Measurements from ENCODE around the gene ADPRS.

The ADPRS gene, protein sequence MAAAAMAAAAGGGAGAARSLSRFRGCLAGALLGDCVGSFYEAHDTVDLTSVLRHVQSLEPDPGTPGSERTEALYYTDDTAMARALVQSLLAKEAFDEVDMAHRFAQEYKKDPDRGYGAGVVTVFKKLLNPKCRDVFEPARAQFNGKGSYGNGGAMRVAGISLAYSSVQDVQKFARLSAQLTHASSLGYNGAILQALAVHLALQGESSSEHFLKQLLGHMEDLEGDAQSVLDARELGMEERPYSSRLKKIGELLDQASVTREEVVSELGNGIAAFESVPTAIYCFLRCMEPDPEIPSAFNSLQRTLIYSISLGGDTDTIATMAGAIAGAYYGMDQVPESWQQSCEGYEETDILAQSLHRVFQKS

DNA sequence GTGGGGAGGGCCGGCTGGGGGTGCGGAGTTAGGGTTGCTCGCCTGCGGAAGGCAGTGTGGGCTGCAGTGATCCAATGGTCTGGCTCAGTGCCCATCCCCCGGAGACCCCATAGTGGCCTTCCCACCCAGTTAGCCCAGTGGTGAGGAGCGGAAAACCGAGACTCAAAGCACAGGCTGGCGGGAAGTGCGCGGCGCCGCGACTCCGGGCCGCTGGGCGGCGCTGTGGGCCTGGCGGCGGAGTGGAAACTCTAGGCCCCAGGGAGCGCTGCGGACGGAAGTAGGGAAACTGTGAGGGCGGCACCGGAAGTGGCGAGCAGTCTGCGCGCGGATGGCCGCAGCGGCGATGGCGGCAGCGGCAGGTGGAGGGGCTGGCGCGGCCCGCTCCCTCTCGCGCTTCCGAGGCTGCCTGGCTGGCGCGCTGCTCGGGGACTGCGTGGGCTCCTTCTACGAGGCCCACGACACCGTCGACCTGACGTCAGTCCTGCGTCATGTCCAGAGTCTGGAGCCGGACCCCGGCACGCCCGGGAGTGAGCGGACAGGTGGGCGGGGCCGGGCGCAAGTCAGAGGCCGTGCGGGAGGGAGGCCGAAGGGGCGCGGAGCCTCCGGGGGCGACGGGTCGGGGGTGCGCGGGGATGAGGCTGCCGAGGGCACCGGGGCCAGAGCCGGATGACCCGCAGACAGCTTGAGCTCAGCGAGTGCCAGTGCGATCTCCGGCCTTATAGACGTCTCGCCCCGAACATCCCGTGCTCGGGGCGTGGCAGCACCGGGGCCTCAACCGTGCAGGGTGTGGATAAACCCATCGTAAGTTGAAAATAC lies at the start of gene ADPRS:
ADPRS (plus strand) TSS at position 316 of the 816 bp plus-strand sequence; CDS start at position 329, 13 bp downstream.
- peak within 1 kb of the TSS; percentile 95 for H3K4me3 ChIP-seq (ENCODE audit: low read depth, low read length)
- H3K4me1 ChIP-seq (ENCODE audit: control insufficient read depth, insufficient read depth, low read length), result no peaks in the 10 kb centered on the region
- H3K9me3 ChIP-seq (ENCODE audit: control insufficient read depth, insufficient read depth, low read length), result no peaks in the 10 kb centered on the region
- H3K36me3 ChIP-seq (ENCODE audit: control insufficient read depth, insufficient read depth, low read length), result peaks cover 21% of the 10 kb centered on the region
- H3K27me3 ChIP-seq (ENCODE audit: control insufficient read depth, insufficient read depth, low read length), result peaks cover 6% of the 10 kb centered on the region
- peak within 1 kb of the TSS; percentile 66 for H3K9ac ChIP-seq (ENCODE audit: low read depth, low read length)

GRCh38 chr1:36040238-36040637 lies 48.5 kb upstream of the ADPRS start:
- Histone ChIP-seq H3K36me3 (ENCODE audit: control insufficient read depth, insufficient read depth, low read length) (no peaks in the 10 kb centered on the region), H3K4me1 (ENCODE audit: control insufficient read depth, insufficient read depth, low read length) (no peaks in the 10 kb centered on the region), H3K27me3 (ENCODE audit: control insufficient read depth, insufficient read depth, low read length) (no peaks in the 10 kb centered on the region), H3K4me3 (ENCODE audit: low read depth, low read length) (no peak overlapping the region), H3K9me3 (ENCODE audit: control insufficient read depth, insufficient read depth, low read length) (no peaks in the 10 kb centered on the region), H3K9ac (ENCODE audit: low read depth, low read length) (no peak overlapping the region)

GRCh38 chr1:36051821-36052220 lies 36.9 kb upstream of the ADPRS start:
- no peak overlapping the region for H3K4me3 ChIP-seq (ENCODE audit: low read depth, low read length)
- H3K9ac ChIP-seq (ENCODE audit: low read depth, low read length), result no peak overlapping the region
- no peaks in the 10 kb centered on the region for H3K27me3 ChIP-seq (ENCODE audit: control insufficient read depth, insufficient read depth, low read length)
- H3K4me1 ChIP-seq (ENCODE audit: control insufficient read depth, insufficient read depth, low read length), result no peaks in the 10 kb centered on the region
- no peaks in the 10 kb centered on the region for H3K9me3 ChIP-seq (ENCODE audit: control insufficient read depth, insufficient read depth, low read length)
- no peaks in the 10 kb centered on the region for H3K36me3 ChIP-seq (ENCODE audit: control insufficient read depth, insufficient read depth, low read length)

GRCh38 chr1:36053978-36054377 lies 34.7 kb upstream of the ADPRS start:
- no peaks in the 10 kb centered on the region for H3K9me3 ChIP-seq (ENCODE audit: control insufficient read depth, insufficient read depth, low read length)
- H3K27me3 ChIP-seq (ENCODE audit: control insufficient read depth, insufficient read depth, low read length), result no peaks in the 10 kb centered on the region
- no peak overlapping the region for H3K9ac ChIP-seq (ENCODE audit: low read depth, low read length)
- no peaks in the 10 kb centered on the region for H3K4me1 ChIP-seq (ENCODE audit: control insufficient read depth, insufficient read depth, low read length)
- H3K4me3 ChIP-seq (ENCODE audit: low read depth, low read length), result no peak overlapping the region
- no peaks in the 10 kb centered on the region for H3K36me3 ChIP-seq (ENCODE audit: control insufficient read depth, insufficient read depth, low read length)

DNA sequence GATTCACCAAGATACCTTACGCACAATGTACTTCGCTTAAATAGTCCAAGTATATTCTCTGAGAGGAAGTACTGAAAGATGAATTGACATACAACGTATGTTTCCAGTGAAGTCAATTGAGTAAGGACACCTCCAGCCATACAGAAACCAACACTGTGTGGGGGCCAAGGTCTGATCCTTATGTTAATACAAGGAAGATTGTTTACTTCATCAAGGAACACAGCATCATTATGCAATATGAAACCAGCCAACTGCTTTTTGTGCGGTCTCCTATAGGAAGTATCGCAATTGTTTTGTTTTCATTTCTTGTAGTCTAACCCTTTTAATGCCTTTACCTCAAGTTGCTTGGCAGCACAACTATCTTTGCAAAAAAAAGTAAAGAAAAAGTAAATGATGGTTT lies 33.0 kb upstream of the ADPRS start:
- Histone ChIP-seq H3K4me3 (ENCODE audit: low read depth, low read length) (no peak overlapping the region), H3K9me3 (ENCODE audit: control insufficient read depth, insufficient read depth, low read length) (no peaks in the 10 kb centered on the region), H3K36me3 (ENCODE audit: control insufficient read depth, insufficient read depth, low read length) (no peaks in the 10 kb centered on the region), H3K27me3 (ENCODE audit: control insufficient read depth, insufficient read depth, low read length) (no peaks in the 10 kb centered on the region), H3K4me1 (ENCODE audit: control insufficient read depth, insufficient read depth, low read length) (no peaks in the 10 kb centered on the region), H3K9ac (ENCODE audit: low read depth, low read length) (no peak overlapping the region)

DNA sequence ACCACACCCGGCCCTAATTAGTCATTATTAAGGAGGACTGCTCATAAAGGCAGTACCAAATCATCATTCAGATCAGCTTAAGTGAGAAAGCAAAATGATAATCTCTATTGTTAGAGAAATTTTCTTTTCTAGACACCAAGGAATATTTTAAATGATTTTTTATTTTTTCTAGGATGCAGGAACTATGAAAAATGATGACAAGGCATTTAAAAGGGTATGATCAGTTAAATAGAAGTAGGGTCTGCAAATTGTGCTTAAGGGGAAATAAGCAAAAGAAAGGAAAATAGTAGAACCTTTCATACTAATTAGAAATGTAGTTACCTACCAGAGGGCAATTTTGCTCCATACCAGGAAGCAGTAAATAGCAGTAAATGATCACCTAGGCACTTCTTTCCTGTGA lies 26.4 kb upstream of the ADPRS start:
- H3K4me3 ChIP-seq (ENCODE audit: low read depth, low read length), result no peak overlapping the region
- no peaks in the 10 kb centered on the region for H3K4me1 ChIP-seq (ENCODE audit: control insufficient read depth, insufficient read depth, low read length)
- H3K9ac ChIP-seq (ENCODE audit: low read depth, low read length), result no peak overlapping the region
- H3K36me3 ChIP-seq (ENCODE audit: control insufficient read depth, insufficient read depth, low read length), result no peaks in the 10 kb centered on the region
- H3K9me3 ChIP-seq (ENCODE audit: control insufficient read depth, insufficient read depth, low read length), result no peaks in the 10 kb centered on the region
- H3K27me3 ChIP-seq (ENCODE audit: control insufficient read depth, insufficient read depth, low read length), result no peaks in the 10 kb centered on the region

GRCh38 chr1:36067871-36068270 lies 20.8 kb upstream of the ADPRS start:
- Histone ChIP-seq H3K4me3 (ENCODE audit: low read depth, low read length) (no peak overlapping the region), H3K4me1 (ENCODE audit: control insufficient read depth, insufficient read depth, low read length) (no peaks in the 10 kb centered on the region), H3K9me3 (ENCODE audit: control insufficient read depth, insufficient read depth, low read length) (no peaks in the 10 kb centered on the region), H3K36me3 (ENCODE audit: control insufficient read depth, insufficient read depth, low read length) (no peaks in the 10 kb centered on the region), H3K27me3 (ENCODE audit: control insufficient read depth, insufficient read depth, low read length) (no peaks in the 10 kb centered on the region), H3K9ac (ENCODE audit: low read depth, low read length) (no peak overlapping the region)

DNA sequence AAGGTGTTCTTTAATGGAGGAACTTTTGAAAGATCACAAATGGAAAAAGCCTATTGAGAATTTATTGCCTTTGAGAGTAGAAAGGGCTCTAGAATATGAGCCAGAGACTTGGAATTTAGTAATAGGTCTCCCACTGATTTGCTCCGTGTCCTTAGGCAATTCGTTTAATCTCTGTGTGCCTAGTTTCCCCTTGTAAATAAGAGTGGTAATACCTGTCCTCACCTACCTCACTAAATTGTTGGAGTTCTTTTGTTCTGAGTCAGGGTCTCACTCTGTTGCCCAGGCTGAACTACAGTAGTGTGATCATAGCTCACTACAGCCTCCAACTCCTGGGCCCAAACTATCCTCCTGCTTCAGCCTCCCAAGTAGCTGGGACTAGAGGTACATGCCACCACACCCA lies 19.8 kb upstream of the ADPRS start:
- Histone ChIP-seq H3K36me3 (ENCODE audit: control insufficient read depth, insufficient read depth, low read length) (no peaks in the 10 kb centered on the region), H3K4me1 (ENCODE audit: control insufficient read depth, insufficient read depth, low read length) (no peaks in the 10 kb centered on the region), H3K9ac (ENCODE audit: low read depth, low read length) (no peak overlapping the region), H3K9me3 (ENCODE audit: control insufficient read depth, insufficient read depth, low read length) (no peaks in the 10 kb centered on the region), H3K27me3 (ENCODE audit: control insufficient read depth, insufficient read depth, low read length) (no peaks in the 10 kb centered on the region), H3K4me3 (ENCODE audit: low read depth, low read length) (no peak overlapping the region)

DNA sequence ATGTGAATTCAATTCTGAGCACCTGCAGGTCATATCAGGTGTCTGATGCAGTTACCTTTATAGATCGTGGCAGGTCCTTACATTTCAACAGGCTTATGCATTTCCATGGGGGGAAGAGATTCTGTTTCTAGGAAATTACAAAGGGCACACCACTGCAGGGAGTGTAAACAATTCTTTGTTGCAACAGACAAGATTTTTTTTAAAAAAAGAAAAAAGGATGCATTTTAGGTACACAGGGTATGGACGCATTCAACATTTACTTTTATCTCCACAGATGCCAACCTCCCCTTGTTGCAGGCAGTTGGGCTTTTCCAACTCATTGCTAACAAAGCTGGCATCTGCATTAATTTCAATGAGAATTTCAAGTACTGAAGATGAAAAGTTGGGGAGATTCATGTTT lies 18.3 kb upstream of the ADPRS start:
- H3K9ac ChIP-seq (ENCODE audit: low read depth, low read length), result no peak overlapping the region
- H3K27me3 ChIP-seq (ENCODE audit: control insufficient read depth, insufficient read depth, low read length), result no peaks in the 10 kb centered on the region
- no peaks in the 10 kb centered on the region for H3K36me3 ChIP-seq (ENCODE audit: control insufficient read depth, insufficient read depth, low read length)
- H3K4me1 ChIP-seq (ENCODE audit: control insufficient read depth, insufficient read depth, low read length), result no peaks in the 10 kb centered on the region
- no peaks in the 10 kb centered on the region for H3K9me3 ChIP-seq (ENCODE audit: control insufficient read depth, insufficient read depth, low read length)
- H3K4me3 ChIP-seq (ENCODE audit: low read depth, low read length), result no peak overlapping the region

GRCh38 chr1:36076979-36077573 lies 11.6 kb upstream of the ADPRS start:
- Histone ChIP-seq H3K4me1 (ENCODE audit: control insufficient read depth, insufficient read depth, low read length) (no peaks in the 10 kb centered on the region), H3K36me3 (ENCODE audit: control insufficient read depth, insufficient read depth, low read length) (no peaks in the 10 kb centered on the region), H3K27me3 (ENCODE audit: control insufficient read depth, insufficient read depth, low read length) (no peaks in the 10 kb centered on the region), H3K9ac (ENCODE audit: low read depth, low read length) (no peak overlapping the region), H3K4me3 (ENCODE audit: low read depth, low read length) (no peak overlapping the region), H3K9me3 (ENCODE audit: control insufficient read depth, insufficient read depth, low read length) (no peaks in the 10 kb centered on the region)

DNA sequence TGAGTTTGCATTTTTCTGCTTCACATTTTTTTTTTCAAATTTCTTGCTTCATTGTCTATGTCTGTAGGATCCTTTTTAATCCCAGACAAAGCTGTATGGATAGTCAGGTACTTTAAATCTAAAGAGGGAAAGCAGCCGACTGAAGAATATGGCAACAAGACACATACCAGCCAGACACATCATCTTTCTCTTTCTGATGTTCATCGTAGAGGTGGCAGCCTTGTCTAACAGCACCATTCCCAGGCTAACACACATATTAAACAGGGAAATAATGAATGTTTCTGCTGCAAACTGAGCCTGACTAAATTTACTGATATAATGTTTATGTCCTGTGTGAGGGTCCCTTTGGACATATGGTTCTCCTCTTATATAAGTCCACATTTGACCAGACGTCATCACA lies 8.5 kb upstream of the ADPRS start:
- Histone ChIP-seq H3K4me1 (ENCODE audit: control insufficient read depth, insufficient read depth, low read length) (no peaks in the 10 kb centered on the region), H3K9me3 (ENCODE audit: control insufficient read depth, insufficient read depth, low read length) (no peaks in the 10 kb centered on the region), H3K27me3 (ENCODE audit: control insufficient read depth, insufficient read depth, low read length) (peaks cover 6% of the 10 kb centered on the region), H3K4me3 (ENCODE audit: low read depth, low read length) (no peak overlapping the region), H3K9ac (ENCODE audit: low read depth, low read length) (no peak overlapping the region), H3K36me3 (ENCODE audit: control insufficient read depth, insufficient read depth, low read length) (no peaks in the 10 kb centered on the region)

Measured in iPS-15b (cell line).